Aorta (tissue), 5 donors: ENCODE results near the gene ZNF775. TPM values are rescaled to one million over a fixed set of nuclear protein-coding genes. Genes with fewer than 3 reads are reported as not detected.

Experiments
- ATAC-seq: fragments of 200-7000 bp; cut with Tn5 transposase; one replicate; pipeline ENCODE4 v1.9.1; 2022; ENCODE audit warnings: moderate library complexity; ENCODE audit not compliant: low FRiP score
- DNase-seq, 2 donors: peaks; one replicate each; pipeline ENCODE4 v3.0.0-alpha.2; 2020
- H3K27ac ChIP-seq, 2 donors: one replicate each; pipeline ENCODE4 v1.5.1; 2013; ENCODE audit warnings: low read length in 2 of 2, mild to moderate bottlenecking in 2 of 2, moderate library complexity in 2 of 2, control low read depth in 1 of 2, inconsistent platforms in 1 of 2, low read depth in 1 of 2
- H3K27me3 ChIP-seq, 2 donors: one replicate each; pipeline ENCODE4 v1.6.1; 2013; ENCODE audit warnings: control low read depth in 1 of 2, low read length in 1 of 2, mild to moderate bottlenecking in 1 of 2, moderate library complexity in 1 of 2; ENCODE audit not compliant: insufficient read depth in 2 of 2, control insufficient read depth in 1 of 2
- H3K36me3 ChIP-seq, 2 donors: one replicate each; pipeline ENCODE4 v1.6.1; 2013; ENCODE audit warnings: control low read depth in 1 of 2, low read length in 1 of 2, mild to moderate bottlenecking in 1 of 2; ENCODE audit not compliant: insufficient read depth in 2 of 2, control insufficient read depth in 1 of 2
- H3K4me1 ChIP-seq, 2 donors: one replicate each; pipeline ENCODE4 v1.6.1; 2013; ENCODE audit warnings: low read length in 2 of 2, control low read depth in 1 of 2, mild to moderate bottlenecking in 1 of 2, moderate library complexity in 1 of 2; ENCODE audit not compliant: insufficient read depth in 2 of 2, control insufficient read depth in 1 of 2
- H3K4me3 ChIP-seq, 2 donors: one replicate each; pipeline ENCODE4 v1.5.1; 2013; ENCODE audit warnings: low read length in 2 of 2, control low read depth in 1 of 2, mild to moderate bottlenecking in 1 of 2
- H3K9me3 ChIP-seq: one replicate; pipeline ENCODE4 v1.6.1; 2013; ENCODE audit warnings: mild to moderate bottlenecking, low read length; ENCODE audit not compliant: control insufficient read depth
- WGBS, 2 donors: extraction: QIAGEN DNeasy Blood & Tissue Kit; methylation state at CpG; one replicate each; pipeline ENCODE4 v1.1.7; 2013; 5-methylcytosine and 5-hydroxymethylcytosine counted together
- intact Hi-C, 2 donors: fragments of 100-400 bp; cut with DNase I; formaldehyde crosslinking; loops; one replicate each; pipeline versions ENCODE4 v1.14.2 to v1.15.0; 2022
- polyA plus RNA-seq, 2 donors: library from polyadenylated mRNA; stranded (reverse); fragments of 200-250 nt; gene quantifications; one replicate each; pipeline ENCODE4 v1.2.3, GENCODE V29; 2013
- total RNA-seq, 2 donors: library from RNA; stranded (reverse); fragmentation: NEBNext Ultra II Directional; extraction: Animal tissue kit (Norgen Biotek cat#: 25700); gene quantifications; one replicate each; pipeline ENCODE4 v1.2.1, GENCODE V29; 2021
- donor health status: healthy with polysubstance abuse.
- donor health status: Bipolar disorder and iron deficiency.
- donor health status: DM: no; HTN: no; CAD: no.
- donor health status: DM: no; HTN: no; CAD: no.
- donor health status: DM: yes; HTN: yes; CAD: no.

The ZNF775 gene
- total and polyA plus RNA-seq, 4 donors = 1.9 to 6.4 (median 3.3) TPM

DNA sequence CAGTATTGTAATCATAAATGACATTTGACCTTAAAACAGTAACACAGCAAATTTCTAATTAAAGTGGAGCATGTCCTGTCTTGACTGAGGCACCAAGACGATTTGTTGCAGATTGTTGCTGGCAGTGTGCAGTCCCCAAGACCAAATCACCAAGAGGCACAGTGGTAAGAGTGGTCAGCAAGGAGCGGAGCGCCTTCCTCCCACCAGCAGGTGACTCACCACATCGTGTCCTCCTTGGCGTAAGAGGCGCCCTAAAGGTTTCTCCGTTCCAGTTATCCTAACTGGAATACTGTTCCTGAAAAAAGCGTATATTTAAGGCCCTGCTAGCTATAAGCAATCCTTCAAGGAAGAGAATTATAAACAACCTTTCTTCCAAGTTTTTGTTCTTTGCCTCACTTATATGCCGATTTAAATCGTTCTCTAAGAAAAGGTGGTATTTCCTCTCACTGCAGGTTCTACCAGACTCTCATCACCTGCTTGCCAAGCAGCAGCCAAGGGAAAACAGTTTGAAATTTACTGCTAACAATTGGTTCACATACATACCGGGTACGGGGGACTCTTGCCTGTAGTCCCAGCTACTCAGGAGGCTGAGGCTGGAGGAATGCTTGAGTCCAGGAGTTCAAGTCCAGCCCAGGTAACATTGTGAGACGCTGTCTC, 21.2 kb upstream of the ZNF775 start:
- no peak overlapping the region for H3K4me3 ChIP-seq
- H3K27me3 ChIP-seq = no peaks in the 10 kb centered on the region
- no peaks in the 10 kb centered on the region for H3K36me3 ChIP-seq
- H3K4me1 ChIP-seq = no peaks in the 10 kb centered on the region
- peak in 1 of 2 donors; percentile 42 for DNase-seq
- intact Hi-C loops = loop anchor here in 1 of 2 donors (2.0 kb wide), 1 partner anchor 63 kb away; no protein-coding TSS in a partner anchor
- no peak for ATAC-seq
- WGBS, 2 donors = 79% methylated on average over 13 of the region's 13 CpGs
- no peaks in the 10 kb centered on the region for H3K9me3 ChIP-seq
- no peak overlapping the region for H3K27ac ChIP-seq

GRCh38 chr7:150358433-150358832, 20.7 kb upstream of the ZNF775 start:
- 90 to 94% methylated on average over 4 of the region's 4 CpGs for WGBS, 2 donors
- DNase-seq = no peak
- Histone ChIP-seq H3K27me3 (no peaks in the 10 kb centered on the region), H3K9me3 (no peaks in the 10 kb centered on the region), H3K27ac (no peak overlapping the region), H3K4me1 (no peaks in the 10 kb centered on the region), H3K36me3 (no peaks in the 10 kb centered on the region), H3K4me3 (no peak overlapping the region)
- ATAC-seq = no peak
- intact Hi-C loops = no loop called here

- no peak overlapping the region for H3K4me3 ChIP-seq
- intact Hi-C loops = no loop called here
- ATAC-seq = no peak
- 88 to 95% methylated on average over 4 of the region's 4 CpGs for WGBS, 2 donors
- no peaks in the 10 kb centered on the region for H3K27me3 ChIP-seq
- no peaks in the 10 kb centered on the region for H3K36me3 ChIP-seq
- no peak overlapping the region for H3K27ac ChIP-seq
- no peaks in the 10 kb centered on the region for H3K9me3 ChIP-seq
- no peaks in the 10 kb centered on the region for H3K4me1 ChIP-seq
- DNase-seq = peak in 1 of 2 donors; percentile 22
These were observed 20.0 kb upstream of the ZNF775 start for GRCh38 chr7:150358988-150359621.

- DNase-seq (peak in 1 of 2 donors; percentile 34), ATAC-seq (no peak)
- Histone ChIP-seq H3K4me3 (no peak overlapping the region), H3K36me3 (no peaks in the 10 kb centered on the region), H3K9me3 (no peaks in the 10 kb centered on the region), H3K27me3 (no peaks in the 10 kb centered on the region), H3K27ac (no peak overlapping the region), H3K4me1 (no peaks in the 10 kb centered on the region)
- 97 to 100% methylated on average over 2 of the region's 2 CpGs for WGBS, 2 donors
- intact Hi-C loops = no loop called here
These were observed 19.3 kb upstream of the ZNF775 start for GRCh38 chr7:150359622-150360362.

GRCh38 chr7:150360363-150361058, 18.6 kb upstream of the ZNF775 start:
- Histone ChIP-seq H3K36me3 (no peaks in the 10 kb centered on the region), H3K4me3 (no peak overlapping the region), H3K27me3 (no peaks in the 10 kb centered on the region), H3K9me3 (no peaks in the 10 kb centered on the region), H3K4me1 (no peaks in the 10 kb centered on the region), H3K27ac (no peak overlapping the region)
- no peak for DNase-seq
- intact Hi-C loops = no loop called here
- ATAC-seq = no peak
- WGBS, 2 donors = 62 to 68% methylated on average over 5 of the region's 5 CpGs

GRCh38 chr7:150361402-150361801, 17.7 kb upstream of the ZNF775 start:
- Histone ChIP-seq H3K9me3 (no peaks in the 10 kb centered on the region), H3K27me3 (no peaks in the 10 kb centered on the region), H3K36me3 (no peaks in the 10 kb centered on the region), H3K27ac (no peak overlapping the region), H3K4me3 (no peak overlapping the region), H3K4me1 (no peaks in the 10 kb centered on the region)
- peak in 1 of 2 donors; percentile 21 for DNase-seq
- intact Hi-C loops = no loop called here
- no peak for ATAC-seq
- 65 to 68% methylated on average over 7 of the region's 7 CpGs for WGBS, 2 donors

DNA sequence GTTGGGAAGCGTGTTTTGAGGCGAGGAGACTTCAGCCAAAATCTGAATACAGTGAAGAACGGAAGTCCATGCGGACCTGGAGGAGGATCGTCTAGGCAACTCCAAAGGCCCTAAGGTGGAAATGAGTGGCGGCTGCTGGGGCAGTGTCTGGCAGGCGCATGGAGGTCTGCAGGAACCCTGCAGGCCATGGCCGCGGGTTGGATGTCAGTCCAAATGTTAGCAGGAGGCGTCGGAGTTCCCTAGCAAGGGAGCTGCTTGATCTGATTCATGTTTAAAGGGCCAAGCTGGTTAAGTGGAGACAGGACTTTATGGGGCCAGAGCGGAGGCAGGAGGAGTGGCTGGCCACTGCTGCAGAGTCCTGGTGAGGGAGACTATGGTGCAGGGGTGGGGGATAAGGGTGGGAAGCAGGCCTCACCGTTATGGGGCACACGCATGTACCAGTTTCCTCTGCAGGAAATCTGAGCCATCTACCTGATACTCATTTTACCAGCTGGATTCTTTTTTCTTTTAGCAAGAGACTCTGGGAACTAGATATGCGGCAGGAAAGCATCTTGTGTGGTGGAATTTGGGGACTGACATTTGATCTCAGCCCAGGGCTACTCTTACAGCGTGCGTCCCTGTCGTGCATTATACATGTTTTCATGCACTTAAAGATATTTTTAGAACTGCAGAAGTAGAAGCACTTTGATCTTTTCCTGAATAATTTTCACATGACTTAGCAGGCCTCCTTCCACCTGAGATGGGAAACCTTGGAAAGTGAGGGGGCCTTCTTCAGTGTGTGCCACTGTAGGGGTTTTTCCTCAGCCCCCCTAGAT, 17.1 kb upstream of the ZNF775 start:
- WGBS, 2 donors = 81 to 82% methylated on average over 18 of the region's 18 CpGs
- intact Hi-C loops = no loop called here
- H3K9me3 ChIP-seq = no peaks in the 10 kb centered on the region
- H3K4me1 ChIP-seq = no peaks in the 10 kb centered on the region
- ATAC-seq (no peak), DNase-seq (peak in 1 of 2 donors; percentile 45)
- no peaks in the 10 kb centered on the region for H3K36me3 ChIP-seq
- H3K27me3 ChIP-seq = no peaks in the 10 kb centered on the region
- H3K27ac ChIP-seq = no peak overlapping the region
- H3K4me3 ChIP-seq = no peak overlapping the region

- intact Hi-C loops = no loop called here
- Histone ChIP-seq H3K4me1 (no peaks in the 10 kb centered on the region), H3K4me3 (no peak overlapping the region), H3K36me3 (no peaks in the 10 kb centered on the region), H3K27me3 (no peaks in the 10 kb centered on the region), H3K27ac (no peak overlapping the region), H3K9me3 (no peaks in the 10 kb centered on the region)
- ATAC-seq (no peak), DNase-seq (no peak)
- 89 to 92% methylated on average over 4 of the region's 4 CpGs for WGBS, 2 donors
These were observed 15.8 kb upstream of the ZNF775 start for GRCh38 chr7:150363370-150363769.
